GM23248 (cell line): Measurements from ENCODE around the gene HUWE1.

Experiments
- EZH2 ChIP-seq: fragments of 200-600 bp; sonication (generic); IDR thresholded peaks from 2 replicates; pipeline ENCODE4 v1.6.1; 2018; ENCODE audit warnings: antibody characterized with exemption, mild to moderate bottlenecking; ENCODE audit not compliant: insufficient read depth, poor library complexity, severe bottlenecking
- EZH2phosphoT487 ChIP-seq: fragments of 200-600 bp; sonication (generic); IDR thresholded peaks from 2 replicates; pipeline ENCODE4 v1.6.1; 2018; ENCODE audit warnings: antibody characterized with exemption, moderate library complexity, mild to moderate bottlenecking, low read depth; ENCODE audit not compliant: insufficient read depth

GRCh38 chrX:53622431-53622830 is 64.1 kb downstream of the HUWE1 start:
- TF ChIP-seq EZH2 (no peak), EZH2phosphoT487 (no peak)
